Gastrocnemius medialis (tissue), 4 donors: ENCODE results near the gene ATP5F1A.

Experiments
- POLR2A ChIP-seq, 2 donors: fragments of 450-650 bp; IDR thresholded peaks; one replicate each; pipeline ENCODE4 v1.6.1; 2017; ENCODE audit warnings: antibody characterized with exemption in 2 of 2, mild to moderate bottlenecking in 2 of 2, moderate library complexity in 2 of 2
- TF ChIP-seq, protein P1 (sequence below), 5 experiments: fragments of 450-650 bp in 3 of 5; fragments of 200-600 bp in 2 of 5; sonication (generic) in 2 of 5; IDR thresholded peaks in 4 of 5; conservative IDR thresholded peaks in 1 of 5; 1 replicate in 4 of 5; 2 replicates in 1 of 5; pipeline ENCODE4 v1.5.1; 2016 to 2019; ENCODE audit warnings: antibody characterized with exemption in 5 of 5, mild to moderate bottlenecking in 3 of 5, moderate library complexity in 3 of 5

DNA sequence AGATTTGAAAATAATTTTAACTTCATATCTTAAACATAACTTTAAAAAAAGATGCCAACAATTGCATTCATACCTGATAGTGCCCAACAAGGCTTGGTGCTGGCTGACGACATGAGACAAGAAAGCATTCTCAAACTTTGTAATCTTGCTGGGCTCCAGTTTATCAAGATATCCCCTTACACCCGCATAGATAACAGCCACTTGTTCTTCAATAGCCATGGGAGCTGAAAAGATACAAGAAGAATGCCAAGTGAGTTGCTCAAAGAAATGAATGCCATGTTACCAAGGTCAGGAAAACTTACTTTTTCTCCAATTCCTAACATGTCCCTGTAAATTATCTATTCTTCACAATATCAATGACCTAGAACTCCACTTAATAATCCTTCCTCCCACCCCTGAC is 13.7 kb downstream of the ATP5F1A start:
- TF ChIP-seq POLR2A (IDR thresholded peaks at IDR 0.05), result no peak
- TF ChIP-seq, protein P1, sequence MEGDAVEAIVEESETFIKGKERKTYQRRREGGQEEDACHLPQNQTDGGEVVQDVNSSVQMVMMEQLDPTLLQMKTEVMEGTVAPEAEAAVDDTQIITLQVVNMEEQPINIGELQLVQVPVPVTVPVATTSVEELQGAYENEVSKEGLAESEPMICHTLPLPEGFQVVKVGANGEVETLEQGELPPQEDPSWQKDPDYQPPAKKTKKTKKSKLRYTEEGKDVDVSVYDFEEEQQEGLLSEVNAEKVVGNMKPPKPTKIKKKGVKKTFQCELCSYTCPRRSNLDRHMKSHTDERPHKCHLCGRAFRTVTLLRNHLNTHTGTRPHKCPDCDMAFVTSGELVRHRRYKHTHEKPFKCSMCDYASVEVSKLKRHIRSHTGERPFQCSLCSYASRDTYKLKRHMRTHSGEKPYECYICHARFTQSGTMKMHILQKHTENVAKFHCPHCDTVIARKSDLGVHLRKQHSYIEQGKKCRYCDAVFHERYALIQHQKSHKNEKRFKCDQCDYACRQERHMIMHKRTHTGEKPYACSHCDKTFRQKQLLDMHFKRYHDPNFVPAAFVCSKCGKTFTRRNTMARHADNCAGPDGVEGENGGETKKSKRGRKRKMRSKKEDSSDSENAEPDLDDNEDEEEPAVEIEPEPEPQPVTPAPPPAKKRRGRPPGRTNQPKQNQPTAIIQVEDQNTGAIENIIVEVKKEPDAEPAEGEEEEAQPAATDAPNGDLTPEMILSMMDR (IDR thresholded peaks at IDR 0.05 in 4 of 5, conservative IDR thresholded peaks at IDR 0.05 in 1 of 5), result no peak
